Osteocyte (in vitro differentiated cells): Measurements from ENCODE around the gene KRT74. TPM values are rescaled to one million over a fixed set of nuclear protein-coding genes. Genes with fewer than 3 reads are reported as not detected.

ENCODE experiments used
- DNase-seq: peaks from one replicate; pipeline ENCODE4 v3.0.0; 2021; ENCODE audit warnings: mixed read lengths; ENCODE audit not compliant: unreplicated experiment; ENCODE audit errors: extremely low spot score
- H3K27ac Mint-ChIP-seq: one replicate; pipeline ENCODE4 v1.8.0; 2021; ENCODE audit warnings: mild to moderate bottlenecking, mixed read lengths; ENCODE audit not compliant: unreplicated experiment
- H3K27me3 Mint-ChIP-seq: one replicate; pipeline ENCODE4 v1.8.0; 2021; ENCODE audit warnings: mixed read lengths; ENCODE audit not compliant: unreplicated experiment
- H3K36me3 Mint-ChIP-seq: one replicate; pipeline ENCODE4 v1.8.0; 2021; ENCODE audit warnings: mixed read lengths; ENCODE audit not compliant: unreplicated experiment
- H3K4me1 Mint-ChIP-seq: one replicate; pipeline ENCODE4 v1.8.0; 2021; ENCODE audit warnings: mixed read lengths; ENCODE audit not compliant: unreplicated experiment
- H3K4me3 Mint-ChIP-seq: one replicate; pipeline ENCODE4 v1.8.0; 2021; ENCODE audit warnings: mild to moderate bottlenecking, moderate library complexity, mixed read lengths; ENCODE audit not compliant: unreplicated experiment
- H3K9me3 Mint-ChIP-seq: one replicate; pipeline ENCODE4 v1.8.0; 2021; ENCODE audit warnings: mixed read lengths; ENCODE audit not compliant: unreplicated experiment
- total RNA-seq: library from RNA; stranded (reverse); gene quantifications from 2 replicates; pipeline ENCODE4 v1.2.1, GENCODE V29; 2021
- TF ChIP-seq, protein P1 (sequence below): fragments of 200-600 bp; sonication (generic); IDR thresholded peaks from 2 replicates; pipeline ENCODE4 v1.5.0; 2021; ENCODE audit warnings: antibody characterized with exemption, mild to moderate bottlenecking, moderate library complexity

The KRT74 gene
- total RNA-seq, 1 donor from 2014 or later = not detected

DNA sequence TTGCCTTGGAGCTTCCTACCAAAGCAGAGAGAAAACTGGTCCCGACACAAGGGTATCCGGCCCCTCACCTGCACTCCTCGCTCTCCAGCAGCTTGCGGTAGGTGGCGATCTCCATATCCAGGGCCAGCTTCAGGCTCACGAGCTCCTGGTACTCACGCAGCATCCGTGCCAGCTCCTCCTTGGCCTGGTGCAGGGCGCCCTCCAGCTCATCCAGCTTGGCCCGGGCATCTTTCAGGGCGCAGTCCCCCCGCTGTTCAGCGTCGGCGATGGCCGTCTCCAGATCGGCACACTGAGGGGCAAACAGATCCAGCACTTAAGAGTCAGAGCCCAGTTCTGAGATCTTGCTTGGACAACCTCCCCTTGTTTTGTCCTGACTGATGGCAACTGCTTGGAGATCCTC is 13.9 kb upstream of the KRT74 start:
- TF ChIP-seq, protein P1, sequence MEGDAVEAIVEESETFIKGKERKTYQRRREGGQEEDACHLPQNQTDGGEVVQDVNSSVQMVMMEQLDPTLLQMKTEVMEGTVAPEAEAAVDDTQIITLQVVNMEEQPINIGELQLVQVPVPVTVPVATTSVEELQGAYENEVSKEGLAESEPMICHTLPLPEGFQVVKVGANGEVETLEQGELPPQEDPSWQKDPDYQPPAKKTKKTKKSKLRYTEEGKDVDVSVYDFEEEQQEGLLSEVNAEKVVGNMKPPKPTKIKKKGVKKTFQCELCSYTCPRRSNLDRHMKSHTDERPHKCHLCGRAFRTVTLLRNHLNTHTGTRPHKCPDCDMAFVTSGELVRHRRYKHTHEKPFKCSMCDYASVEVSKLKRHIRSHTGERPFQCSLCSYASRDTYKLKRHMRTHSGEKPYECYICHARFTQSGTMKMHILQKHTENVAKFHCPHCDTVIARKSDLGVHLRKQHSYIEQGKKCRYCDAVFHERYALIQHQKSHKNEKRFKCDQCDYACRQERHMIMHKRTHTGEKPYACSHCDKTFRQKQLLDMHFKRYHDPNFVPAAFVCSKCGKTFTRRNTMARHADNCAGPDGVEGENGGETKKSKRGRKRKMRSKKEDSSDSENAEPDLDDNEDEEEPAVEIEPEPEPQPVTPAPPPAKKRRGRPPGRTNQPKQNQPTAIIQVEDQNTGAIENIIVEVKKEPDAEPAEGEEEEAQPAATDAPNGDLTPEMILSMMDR = no peak
- H3K4me1 Mint-ChIP-seq = no peaks in the 10 kb centered on the region
- H3K4me3 Mint-ChIP-seq = no peak overlapping the region
- H3K36me3 Mint-ChIP-seq = no peaks in the 10 kb centered on the region
- H3K27ac Mint-ChIP-seq = no peak overlapping the region
- H3K27me3 Mint-ChIP-seq = peaks cover 53% of the 10 kb centered on the region
- no peaks in the 10 kb centered on the region for H3K9me3 Mint-ChIP-seq
- no peak for DNase-seq

DNA sequence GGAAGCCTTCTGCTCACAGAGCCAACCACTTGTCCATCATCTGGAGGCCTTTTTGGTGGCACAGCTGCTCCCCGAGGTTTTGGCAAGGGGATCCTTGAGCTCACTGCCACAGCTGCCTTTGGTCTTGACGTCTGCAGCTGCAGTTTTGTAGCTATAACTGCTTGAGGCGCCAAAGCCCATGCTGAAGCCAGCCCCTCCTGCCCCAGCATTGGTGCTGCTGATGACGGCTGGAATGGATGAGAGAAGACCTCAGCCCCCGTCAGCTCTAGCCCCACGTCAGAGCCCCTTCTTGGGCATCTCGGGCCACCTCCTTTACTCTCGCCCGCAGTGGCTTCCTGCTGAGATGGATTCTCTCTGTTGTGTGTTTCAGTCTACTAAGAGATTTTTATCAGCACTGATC is 12.3 kb upstream of the KRT74 start:
- Mint-ChIP-seq H3K27ac (no peak overlapping the region), H3K4me1 (no peaks in the 10 kb centered on the region)

DNA sequence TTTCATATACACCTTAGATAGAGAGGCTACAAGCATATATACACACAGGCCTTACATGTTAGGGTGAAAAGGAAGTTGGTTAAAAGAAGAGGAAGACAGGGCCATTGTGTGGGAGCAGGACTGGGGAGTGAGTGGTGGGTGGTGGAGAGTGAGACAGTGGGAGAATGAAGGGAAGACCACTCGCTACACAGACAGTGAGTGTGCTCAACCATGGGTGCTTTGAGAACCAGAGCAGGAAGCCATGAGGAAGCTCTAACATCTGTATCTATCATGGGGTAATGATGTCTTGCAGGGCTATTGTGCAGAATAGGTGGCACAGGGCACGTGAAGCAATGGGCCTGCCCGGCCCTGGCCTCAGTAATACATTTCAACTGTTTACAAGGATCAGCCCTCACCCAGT is 11.4 kb upstream of the KRT74 start:
- Mint-ChIP-seq H3K27ac (no peak overlapping the region), H3K4me1 (no peaks in the 10 kb centered on the region), H3K27me3 (peaks cover 53% of the 10 kb centered on the region)

More for the DNA sequence above, 12.3 kb upstream of the KRT74 start:
- DNase-seq = no peak
- H3K27me3 Mint-ChIP-seq = peaks cover 52% of the 10 kb centered on the region
- H3K9me3 Mint-ChIP-seq = no peaks in the 10 kb centered on the region
- TF ChIP-seq, protein P1 = no peak
- H3K4me3 Mint-ChIP-seq = no peak overlapping the region
- no peaks in the 10 kb centered on the region for H3K36me3 Mint-ChIP-seq

DNA sequence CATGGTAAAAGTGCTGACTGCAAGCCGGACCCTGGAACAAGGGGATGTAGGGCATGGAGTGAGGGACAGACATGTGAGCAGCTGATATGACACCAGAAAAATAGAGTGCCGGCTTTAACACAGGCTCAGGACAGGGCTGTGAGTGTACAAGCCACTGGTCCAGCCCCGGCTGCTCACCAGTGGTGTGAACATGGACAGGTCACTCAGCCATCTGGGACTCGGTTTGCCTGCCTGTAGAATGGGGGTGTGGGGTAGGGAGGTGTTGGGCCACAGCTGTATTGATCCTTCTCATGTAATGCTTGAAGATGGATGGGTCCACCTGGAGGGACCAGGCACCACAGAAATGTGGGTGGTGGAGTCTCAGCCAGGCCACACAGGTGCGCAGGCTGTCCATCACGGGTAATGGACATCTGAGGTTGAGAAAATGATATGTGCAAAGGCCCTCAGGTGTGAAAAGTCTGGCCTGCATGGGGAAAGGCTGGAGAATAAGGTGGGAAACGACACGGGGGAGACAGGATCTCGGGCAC is 10.6 kb upstream of the KRT74 start:
- no peak overlapping the region for H3K27ac Mint-ChIP-seq
- no peaks in the 10 kb centered on the region for H3K4me1 Mint-ChIP-seq
- TF ChIP-seq, protein P1 = no peak
- H3K36me3 Mint-ChIP-seq = no peaks in the 10 kb centered on the region
- H3K9me3 Mint-ChIP-seq = no peaks in the 10 kb centered on the region
- H3K27me3 Mint-ChIP-seq = peaks cover 50% of the 10 kb centered on the region
- no peak for DNase-seq
- no peak overlapping the region for H3K4me3 Mint-ChIP-seq

More for the DNA sequence above, 11.4 kb upstream of the KRT74 start:
- no peak for DNase-seq
- Mint-ChIP-seq H3K4me3 (no peak overlapping the region), H3K9me3 (no peaks in the 10 kb centered on the region), H3K36me3 (no peaks in the 10 kb centered on the region)
- TF ChIP-seq, protein P1 = no peak

DNA sequence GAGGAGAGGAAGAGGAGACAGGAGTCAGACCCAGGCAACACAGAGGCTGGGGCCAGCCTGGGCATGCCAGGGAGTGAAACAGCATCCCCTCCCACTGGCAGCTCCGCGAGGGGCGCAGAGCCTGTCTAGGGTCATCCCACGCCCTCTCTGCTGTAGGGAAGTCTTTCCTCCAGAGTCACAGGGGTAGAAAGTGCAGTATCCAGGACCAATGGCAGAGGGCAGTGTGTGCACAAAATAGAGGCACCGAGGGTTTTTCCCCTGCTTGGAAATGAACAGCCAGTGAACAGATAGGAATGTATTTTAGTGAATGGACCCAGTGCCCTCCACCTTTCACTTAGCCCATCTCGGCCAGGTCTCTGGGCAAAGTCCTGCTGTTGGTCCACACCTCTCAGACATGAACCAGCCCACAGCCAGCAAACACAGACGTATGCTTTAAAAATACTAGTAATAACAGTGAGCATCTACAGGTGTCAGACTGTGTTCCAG is 9.4 kb upstream of the KRT74 start:
- H3K36me3 Mint-ChIP-seq = no peaks in the 10 kb centered on the region
- no peak overlapping the region for H3K4me3 Mint-ChIP-seq

More for the DNA sequence above, 9.4 kb upstream of the KRT74 start:
- H3K9me3 Mint-ChIP-seq = no peaks in the 10 kb centered on the region
- no peak for DNase-seq
- no peak overlapping the region for H3K27ac Mint-ChIP-seq
- peaks cover 57% of the 10 kb centered on the region for H3K27me3 Mint-ChIP-seq
- no peaks in the 10 kb centered on the region for H3K4me1 Mint-ChIP-seq
- TF ChIP-seq, protein P1 = peak; percentile 77
